GM23338 (cell line): ENCODE results near the gene PTPN6. TPM values are rescaled to one million over a fixed set of nuclear protein-coding genes. Genes with fewer than 3 reads are reported as not detected.

Experiments used
- ATAC-seq: fragments of 200-7000 bp; cut with Tn5 transposase; 3 replicates; pipeline ENCODE4 v1.9.1; 2020
- DNase-seq: peaks from one replicate; pipeline ENCODE4 v3.0.0-alpha.2; 2015; ENCODE audit warnings: low spot score
- H2AFZ ChIP-seq: fragments of 200-600 bp; sonication (generic); 2 replicates; pipeline ENCODE4 v1.8.0; 2016; ENCODE audit warnings: antibody characterized with exemption, mild to moderate bottlenecking, moderate library complexity
- H3F3A ChIP-seq: fragments of 200-600 bp; sonication (generic); replicated peaks from 2 replicates; pipeline ENCODE4 v1.8.0; 2017; ENCODE audit warnings: antibody characterized with exemption, mixed run types, low read depth
- H3K27ac ChIP-seq: fragments of 200-600 bp; sonication (generic); 2 replicates; pipeline ENCODE4 v1.6.1; 2016; ENCODE audit warnings: low read depth
- H3K27me3 ChIP-seq: fragments of 200-600 bp; sonication (generic); 2 replicates; pipeline ENCODE4 v1.8.0; 2016; ENCODE audit warnings: mild to moderate bottlenecking, mixed run types, moderate library complexity; ENCODE audit not compliant: insufficient read depth
- H3K36me3 ChIP-seq: fragments of 200-600 bp; sonication (generic); 2 replicates; pipeline ENCODE4 v1.8.0; 2016; ENCODE audit warnings: mild to moderate bottlenecking; ENCODE audit not compliant: insufficient read depth
- H3K4me1 ChIP-seq: fragments of 200-600 bp; sonication (generic); 2 replicates; pipeline ENCODE4 v1.8.0; 2016; ENCODE audit warnings: mild to moderate bottlenecking, moderate library complexity; ENCODE audit not compliant: insufficient read depth
- H3K4me2 ChIP-seq: fragments of 200-600 bp; sonication (generic); 2 replicates; pipeline ENCODE4 v1.7.1; 2017; ENCODE audit warnings: mixed run types
- H3K4me3 ChIP-seq: fragments of 200-600 bp; sonication (generic); 2 replicates; pipeline ENCODE4 v1.6.1; 2016; ENCODE audit warnings: mixed run types
- H3K79me2 ChIP-seq: fragments of 200-600 bp; sonication (generic); replicated peaks from 2 replicates; pipeline ENCODE4 v1.8.0; 2017; ENCODE audit warnings: mild to moderate bottlenecking; ENCODE audit not compliant: insufficient read depth
- H3K9me2 ChIP-seq: fragments of 200-600 bp; sonication (generic); 2 replicates; pipeline ENCODE4 v1.8.0; 2017; ENCODE audit not compliant: insufficient read depth
- H4K20me1 ChIP-seq: fragments of 200-600 bp; sonication (generic); replicated peaks from 2 replicates; pipeline ENCODE4 v1.8.0; 2017; ENCODE audit warnings: mild to moderate bottlenecking; ENCODE audit not compliant: insufficient read depth
- H3K27ac Mint-ChIP-seq: 2 replicates; pipeline ENCODE4 v1.8.0; 2020; ENCODE audit warnings: inconsistent platforms, mild to moderate bottlenecking, moderate library complexity, mixed read lengths
- H3K27me3 Mint-ChIP-seq: 3 replicates; pipeline ENCODE4 v1.8.0; 2022; ENCODE audit warnings: low read depth, mild to moderate bottlenecking, moderate library complexity, mixed read lengths, inconsistent platforms; ENCODE audit not compliant: insufficient read depth, poor library complexity
- H3K36me3 Mint-ChIP-seq: 3 replicates; pipeline ENCODE4 v1.8.0; 2021; ENCODE audit warnings: low read depth, mild to moderate bottlenecking, inconsistent platforms, moderate library complexity, mixed read lengths
- H3K4me1 Mint-ChIP-seq: 3 replicates; pipeline ENCODE4 v1.8.0; 2020; ENCODE audit warnings: mild to moderate bottlenecking, inconsistent platforms, mixed read lengths
- H3K4me3 Mint-ChIP-seq: 3 replicates; pipeline ENCODE4 v1.8.0; 2021; ENCODE audit warnings: moderate library complexity, mild to moderate bottlenecking, inconsistent platforms, mixed read lengths
- H3K9me3 Mint-ChIP-seq: 3 replicates; pipeline ENCODE4 v1.8.0; 2020; ENCODE audit warnings: moderate library complexity, mild to moderate bottlenecking, inconsistent platforms, mixed read lengths
- CREB1 ChIP-seq: fragments of 250-450 bp; sonication (Bioruptor Pico); IDR thresholded peaks from 2 replicates; pipeline ENCODE4 v1.5.0; 2020; ENCODE audit warnings: low read depth, mild to moderate bottlenecking, moderate library complexity
- EZH2 ChIP-seq: fragments of 200-600 bp; sonication (generic); IDR thresholded peaks from one replicate; pipeline ENCODE4 v1.8.0; 2017; ENCODE audit warnings: antibody characterized with exemption, mild to moderate bottlenecking, low read depth; ENCODE audit not compliant: unreplicated experiment
- NANOG ChIP-seq: IDR thresholded peaks from 2 replicates; pipeline ENCODE4 v1.6.1; 2016; ENCODE audit warnings: antibody characterized with exemption, borderline replicate concordance
- POLR2AphosphoS5 ChIP-seq: IDR thresholded peaks from 2 replicates; pipeline ENCODE4 v1.6.1; 2016; ENCODE audit warnings: antibody characterized with exemption, low read depth
- REST ChIP-seq: IDR thresholded peaks from one replicate; pipeline ENCODE4 v1.6.1; 2018; ENCODE audit warnings: antibody characterized with exemption; ENCODE audit not compliant: unreplicated experiment
- STAT1 ChIP-seq: IDR thresholded peaks from one replicate; pipeline ENCODE4 v1.6.1; 2016; ENCODE audit warnings: antibody characterized with exemption; ENCODE audit not compliant: unreplicated experiment
- ZNF114 ChIP-seq: fragments of 250-450 bp; sonication (Bioruptor Pico); IDR thresholded peaks from 2 replicates; pipeline ENCODE4 v1.5.0; 2020; ENCODE audit warnings: mild to moderate bottlenecking, moderate library complexity
- ZNF331 ChIP-seq: fragments of 250-450 bp; sonication (Bioruptor Pico); IDR thresholded peaks from 2 replicates; pipeline ENCODE4 v1.5.0; 2020; ENCODE audit warnings: low read depth, mild to moderate bottlenecking, moderate library complexity
- polyA plus RNA-seq: library from polyadenylated mRNA; unstranded; fragments of >200 nt; fragmentation: Nextera tagmentation; extraction: Ambion mirVana; gene quantifications from 2 replicates; pipeline ENCODE4 v1.2.1, GENCODE V29; 2016
- total RNA-seq: library from RNA; depleted of rRNA; stranded (reverse); fragments of >200 nt; shearing (Covaris generic); gene quantifications from 2 replicates; pipeline ENCODE4 v1.2.3, GENCODE V29; 2014

Gene PTPN6
- total and polyA plus RNA-seq, 2 experiments from 2014 or later, result 25.3 to 35.4 TPM

GRCh38 chr12:6975297-6976032 lies 24.3 kb downstream of the PTPN6 start:
- ATAC-seq, result no peak
- H3K27me3 Mint-ChIP-seq, result peaks cover 16% of the 10 kb centered on the region
- H3K79me2 ChIP-seq, result peaks cover 27% of the 10 kb centered on the region
- DNase-seq, result no peak
- H3K4me1 ChIP-seq, result peaks cover 9% of the 10 kb centered on the region; the same call in 1 of the 2 replicates
- H3K27ac Mint-ChIP-seq, result no peak overlapping the region
- no peak overlapping the region for H3K4me2 ChIP-seq
- H2AFZ ChIP-seq, result no peak overlapping the region
- H3K9me3 Mint-ChIP-seq, result peaks cover 2% of the 10 kb centered on the region; the same call in 1 of the 3 replicates
- H3K9me2 ChIP-seq, result no peaks in the 10 kb centered on the region
- H3K4me1 Mint-ChIP-seq, result peaks cover 13% of the 10 kb centered on the region
- no peak overlapping the region for H3K4me3 Mint-ChIP-seq
- H3K4me3 ChIP-seq, result no peak overlapping the region
- TF ChIP-seq NANOG (no peak), ZNF114 (no peak), EZH2 (no peak), POLR2AphosphoS5 (0 out of 2 replicates have a peak, but pooled peaks have one; percentile 6), REST (no peak), ZNF331 (CRISPR knock-in tag) (no peak)
- no peaks in the 10 kb centered on the region for H3K27me3 ChIP-seq
- H3F3A ChIP-seq, result peaks cover 34% of the 10 kb centered on the region
- no peak overlapping the region for H3K27ac ChIP-seq
- peaks cover 85% of the 10 kb centered on the region for H3K36me3 Mint-ChIP-seq
- peaks cover 26% of the 10 kb centered on the region for H3K36me3 ChIP-seq
- H4K20me1 ChIP-seq, result peaks cover 20% of the 10 kb centered on the region

GRCh38 chr12:6977653-6978052 lies 26.5 kb downstream of the PTPN6 start:
- H4K20me1 ChIP-seq, result peaks cover 20% of the 10 kb centered on the region
- H3K9me2 ChIP-seq, result no peaks in the 10 kb centered on the region
- no peaks in the 10 kb centered on the region; the same call in 1 of the 2 replicates for H3K4me1 ChIP-seq
- peaks cover 30% of the 10 kb centered on the region for H3K36me3 ChIP-seq
- peaks cover 12% of the 10 kb centered on the region for H3K27me3 Mint-ChIP-seq
- no peak overlapping the region for H3K27ac ChIP-seq
- peak overlapping the region; percentile 47; the same call in 1 of the 2 replicates for H3K27ac Mint-ChIP-seq
- DNase-seq, result no peak
- H3K4me3 ChIP-seq, result no peak overlapping the region
- no peak overlapping the region for H3K4me2 ChIP-seq
- peaks cover 89% of the 10 kb centered on the region for H3K36me3 Mint-ChIP-seq
- no peak overlapping the region for H2AFZ ChIP-seq
- H3K4me3 Mint-ChIP-seq, result no peak overlapping the region
- H3F3A ChIP-seq, result peaks cover 35% of the 10 kb centered on the region
- H3K9me3 Mint-ChIP-seq, result no peaks in the 10 kb centered on the region
- H3K27me3 ChIP-seq, result no peaks in the 10 kb centered on the region
- H3K4me1 Mint-ChIP-seq, result peaks cover 17% of the 10 kb centered on the region
- no peak for ATAC-seq
- peaks cover 9% of the 10 kb centered on the region for H3K79me2 ChIP-seq
- no peak for TF ChIP-seq NANOG
- no peak for TF ChIP-seq CREB1 (CRISPR knock-in tag)
- TF ChIP-seq POLR2AphosphoS5, result no peak
- TF ChIP-seq REST, result no peak
- TF ChIP-seq STAT1, result no peak
- TF ChIP-seq EZH2, result no peak
- no peak for TF ChIP-seq ZNF331 (CRISPR knock-in tag)
